ENCODE data around the gene UHRF1.

GRCh38 chr19:4957981-4958380, 48.7 kb downstream of the UHRF1 start:
- TF ChIP-seq CTCF (IDR thresholded peaks at IDR 0.05) (no peak), POLR2AphosphoS5 (IDR thresholded peaks at IDR 0.05; ENCODE audit: low read depth, low read length) (no peak), TCF7L2 (IDR thresholded peaks at IDR 0.05; ENCODE audit: low read depth, low read length) (no peak), SIN3A (IDR thresholded peaks at IDR 0.05; ENCODE audit: borderline replicate concordance, insufficient read depth, low read depth, low read length) (no peak), REST (IDR thresholded peaks at IDR 0.05; ENCODE audit: insufficient read depth in 1 of 2, low read depth in 2 of 2, low read length in 1 of 2) (no peak)
